OCI-LY7 (cell line): Measurements from ENCODE around the gene TNFRSF11A.

Experiments used
- CTCF ChIP-seq: fragments of 200-600 bp; sonication (generic); conservative IDR thresholded peaks from 2 replicates; pipeline ENCODE4 v1.5.1; 2014; ENCODE audit warnings: mild to moderate bottlenecking, antibody characterized with exemption, low read length, moderate library complexity, mixed read lengths
- EZH2phosphoT487 ChIP-seq: fragments of 200-600 bp; sonication (generic); IDR thresholded peaks from 2 replicates; pipeline ENCODE4 v1.6.1; 2018; ENCODE audit warnings: low read depth, borderline replicate concordance, mild to moderate bottlenecking, mixed run types, antibody characterized with exemption, low read length, moderate library complexity, mixed read lengths

GRCh38 chr18:62368100-62368499 lies 43.0 kb downstream of the TNFRSF11A start:
- no peak for TF ChIP-seq CTCF
- TF ChIP-seq EZH2phosphoT487, result no peak
